ENCODE data around the gene ATG4D.
A peak's percentile ranks its signal among the peaks of the same experiment; 100 is the strongest.
"Not testable (repeated sequence)": the region's sequence is repeated elsewhere in the genome, so short reads cannot be mapped to it uniquely, and the experiment has no call there.

ATG4D gene

GRCh38 chr19:10520652-10521318 lies 22.9 kb upstream of the ATG4D start:
- no peak for DNase-seq

GRCh38 chr19:10521461-10522171 lies 22.1 kb upstream of the ATG4D start:
- no peak for DNase-seq

- DNase-seq, result no peak
These were observed 20.5 kb upstream of the ATG4D start for GRCh38 chr19:10523135-10523636.

GRCh38 chr19:10525636-10526035 lies 18.1 kb upstream of the ATG4D start:
- DNase-seq, result no peak

DNA sequence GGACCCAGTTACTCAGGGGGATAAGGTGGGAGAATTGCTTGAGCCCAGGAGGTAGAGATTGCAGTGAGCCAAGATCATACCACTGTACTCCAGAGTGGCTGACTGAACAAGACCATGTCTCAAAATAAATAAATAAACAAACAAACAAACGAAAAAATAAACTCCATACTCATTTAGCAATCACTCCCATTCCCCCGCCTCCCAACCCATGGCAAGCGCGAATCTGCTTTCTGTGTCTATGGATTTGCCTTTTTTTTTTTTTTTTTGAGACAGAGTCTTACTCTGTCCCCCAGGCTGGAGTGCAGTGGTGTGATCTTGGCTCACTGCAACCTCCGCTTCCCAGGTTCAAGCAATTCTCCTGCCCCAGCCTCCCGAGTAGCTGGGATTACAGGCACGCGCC lies 16.8 kb upstream of the ATG4D start:
- not testable (repeated sequence) for DNase-seq

DNA sequence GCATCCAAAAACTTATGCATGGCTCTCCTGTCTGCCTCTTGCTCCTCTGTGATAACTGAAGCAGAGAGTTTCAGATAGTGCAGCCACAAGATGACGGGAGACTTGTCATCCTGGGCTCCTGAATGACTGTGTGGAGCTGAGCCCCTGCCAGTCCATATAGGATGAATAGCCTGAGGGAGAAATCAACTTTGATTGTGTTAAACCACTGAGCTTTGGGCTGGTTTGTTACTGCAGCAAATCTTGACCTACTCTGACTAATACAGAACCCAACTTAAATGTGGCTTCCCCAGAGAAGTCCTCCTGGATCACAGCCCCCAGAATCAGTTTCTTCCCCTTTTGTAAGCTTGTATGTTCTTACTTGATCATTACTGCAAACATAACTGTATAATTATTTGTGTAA lies 11.2 kb upstream of the ATG4D start:
- DNase-seq, result no peak

GRCh38 chr19:10533646-10534386 lies 9.9 kb upstream of the ATG4D start:
- peak; percentile 88 for DNase-seq

- no peak for DNase-seq
These were observed 8.1 kb upstream of the ATG4D start for GRCh38 chr19:10535613-10536012.

DNA sequence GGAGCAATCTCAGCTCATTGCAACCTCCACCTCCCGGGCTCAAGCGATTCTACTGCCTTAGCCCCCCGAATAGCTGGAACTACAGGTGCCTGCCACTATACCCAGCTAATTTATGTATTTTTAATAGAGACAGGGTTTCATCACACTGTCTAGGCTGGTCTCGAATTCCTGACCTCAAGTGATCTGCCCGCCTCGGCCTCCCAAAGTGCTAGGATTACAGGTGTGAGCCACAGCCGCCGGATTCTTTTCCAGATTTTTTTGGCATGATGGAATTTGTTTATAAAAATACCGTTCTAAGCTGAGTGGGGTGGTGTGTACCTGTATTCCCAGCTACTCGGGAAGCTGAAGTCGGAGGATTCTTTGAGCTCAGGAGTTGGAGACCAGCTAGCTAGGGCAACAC lies 6.0 kb upstream of the ATG4D start:
- no peak for DNase-seq

DNA sequence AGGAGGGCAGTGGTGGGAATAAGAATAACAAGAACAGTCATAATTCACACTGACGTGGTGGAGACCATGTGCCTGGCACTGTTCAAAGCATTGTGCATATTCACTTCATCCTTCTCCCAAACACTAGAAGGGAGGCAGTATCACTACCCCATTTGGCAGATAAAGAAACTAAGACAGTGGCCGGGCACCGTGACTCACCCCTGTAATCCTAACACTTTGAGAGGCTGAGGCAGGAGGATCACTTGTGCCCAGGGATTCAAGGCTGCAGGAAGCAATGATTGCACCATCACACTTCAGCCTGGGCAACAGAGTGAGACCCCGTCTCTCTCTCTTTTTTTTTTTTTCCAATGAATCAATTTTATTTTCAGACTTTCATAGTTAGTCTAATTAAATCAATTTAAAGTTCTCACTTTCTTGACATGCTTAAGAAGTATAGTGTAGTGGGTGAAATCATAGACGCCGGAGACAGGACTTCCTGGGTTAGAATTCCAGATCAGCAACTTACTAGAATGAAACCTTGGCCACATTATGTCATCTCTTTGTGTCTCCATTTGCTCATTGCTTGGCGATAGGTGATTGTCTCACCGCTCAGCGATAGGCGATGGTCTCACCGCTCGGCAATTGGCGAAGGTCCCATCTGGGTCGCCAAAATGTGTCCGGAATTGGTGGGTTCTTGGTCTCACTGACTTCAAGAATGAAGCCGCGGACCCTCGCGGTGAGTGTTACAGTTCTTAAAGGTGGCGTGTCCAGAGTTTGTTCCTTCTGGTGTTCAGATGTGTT lies 5.3 kb upstream of the ATG4D start:
- no peak for DNase-seq

GRCh38 chr19:10539016-10539415 lies 4.7 kb upstream of the ATG4D start:
- DNase-seq, result not testable (repeated sequence)

DNA sequence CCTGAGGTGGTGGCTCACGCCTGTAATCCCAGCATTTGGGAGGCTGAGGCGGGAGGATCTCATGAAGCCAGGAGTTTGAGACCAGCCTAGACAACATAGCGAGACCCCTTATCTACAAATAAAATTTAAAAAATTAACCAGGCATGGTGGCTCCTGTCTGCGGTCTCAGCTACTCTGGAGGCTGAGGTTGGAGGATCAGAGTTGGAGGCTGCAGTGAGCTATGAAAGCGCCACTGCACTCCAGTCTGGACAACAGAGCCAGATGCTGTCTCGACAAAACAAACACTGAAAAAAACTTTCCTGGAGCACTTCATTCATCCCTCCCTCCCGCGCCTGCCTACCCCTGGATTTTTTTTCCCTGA lies 665 bp upstream of the ATG4D start:
- no peak for DNase-seq

DNA sequence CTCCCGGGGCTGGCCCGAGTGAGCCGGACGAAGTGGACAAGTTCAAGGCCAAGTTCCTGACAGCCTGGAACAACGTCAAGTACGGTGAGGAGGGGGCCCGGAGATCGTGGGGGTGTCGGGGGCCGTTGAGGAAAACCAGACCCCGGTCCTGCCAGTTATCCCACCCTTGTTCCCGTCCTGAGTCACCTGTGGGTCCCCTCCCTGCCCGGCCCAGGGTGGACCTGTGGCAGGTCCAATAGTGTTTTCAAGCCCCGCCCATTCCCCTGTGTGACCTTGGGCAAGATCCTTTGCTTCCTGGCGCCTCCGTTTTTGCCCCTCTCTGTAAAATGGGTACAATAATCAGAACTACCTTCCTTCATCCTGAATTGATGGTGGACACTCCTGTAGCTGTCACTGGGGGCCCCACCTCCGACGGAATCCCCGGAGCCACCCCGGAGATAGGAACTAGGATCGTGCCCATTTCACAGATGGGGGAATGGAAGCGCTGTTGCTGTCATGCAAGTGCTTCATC lies 593 bp downstream of the ATG4D start:
- no peak for DNase-seq

GRCh38 chr19:10544753-10545251 lies 1.1 kb downstream of the ATG4D start:
- no peak for DNase-seq

- DNase-seq, result no peak
These were observed 3.1 kb downstream of the ATG4D start for GRCh38 chr19:10546817-10547216.

GRCh38 chr19:10548746-10549276 lies 5.1 kb downstream of the ATG4D start:
- no peak for DNase-seq

DNA sequence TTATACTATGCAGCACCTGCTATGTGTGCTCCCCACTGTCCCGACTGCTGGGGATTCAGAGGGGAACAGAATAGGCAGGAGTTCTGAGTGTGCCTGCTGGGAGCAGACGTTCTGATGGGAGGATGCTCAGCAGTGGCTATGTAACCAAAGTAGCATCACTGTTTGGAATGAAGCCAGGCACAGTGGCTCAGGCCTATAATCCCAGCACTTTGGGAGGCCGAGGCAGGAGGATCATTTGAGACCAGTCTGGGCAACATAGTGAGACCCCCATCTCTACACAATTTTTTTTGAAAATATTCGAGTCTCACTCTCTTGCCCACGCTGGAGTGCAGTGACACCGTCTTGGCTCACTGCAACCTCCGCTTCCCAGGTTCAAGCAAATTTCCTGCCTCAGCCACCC lies 6.0 kb downstream of the ATG4D start:
- no peak for DNase-seq

- DNase-seq, result no peak
These were observed 6.6 kb downstream of the ATG4D start for GRCh38 chr19:10550336-10550735.

DNA sequence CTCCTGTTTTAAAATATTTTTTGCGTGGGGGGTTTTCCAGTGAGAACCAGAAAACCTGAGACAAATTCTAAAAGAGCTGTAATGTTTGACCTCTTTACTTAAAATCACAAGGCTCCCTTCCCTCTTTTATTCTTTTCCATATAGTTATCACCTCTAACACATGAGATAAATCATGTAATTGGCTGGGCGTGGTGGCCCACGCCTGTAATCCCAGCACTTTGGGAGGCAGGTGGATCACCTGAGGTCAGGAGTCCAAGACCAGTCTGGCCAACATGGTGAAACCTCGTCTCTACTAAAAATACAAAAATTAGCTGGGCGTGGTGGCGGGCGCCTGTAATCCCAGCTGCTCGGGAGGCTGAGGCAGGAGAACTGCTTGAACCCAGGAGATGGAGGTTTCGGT lies 7.3 kb downstream of the ATG4D start:
- not testable (repeated sequence) for DNase-seq

DNA sequence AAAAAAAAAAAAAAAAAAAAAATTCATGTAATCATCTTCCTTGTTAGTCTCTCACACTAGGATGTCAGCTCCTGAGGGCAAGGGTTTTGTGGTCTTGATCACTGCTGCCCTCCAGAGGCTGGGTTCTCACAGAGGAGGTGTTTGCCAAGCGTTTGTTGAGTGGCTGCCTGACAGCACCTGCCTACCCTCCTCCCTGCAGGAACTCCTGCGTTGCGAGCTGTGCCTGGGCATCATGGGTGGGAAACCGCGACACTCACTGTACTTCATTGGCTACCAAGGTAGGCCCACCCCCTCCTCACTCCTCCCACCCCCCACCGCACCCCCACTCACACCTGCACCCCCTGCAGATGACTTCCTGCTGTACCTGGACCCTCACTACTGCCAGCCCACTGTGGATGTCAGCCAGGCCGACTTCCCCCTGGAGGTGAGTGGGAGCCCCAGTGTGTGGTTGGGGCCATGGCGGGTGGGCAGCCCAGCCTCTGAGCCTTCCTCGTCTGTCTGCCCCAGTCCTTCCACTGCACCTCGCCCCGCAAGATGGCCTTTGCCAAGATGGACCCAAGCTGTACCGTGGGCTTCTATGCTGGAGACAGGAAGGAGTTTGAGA lies 8.1 kb downstream of the ATG4D start:
- DNase-seq, result peak; percentile 17

DNA sequence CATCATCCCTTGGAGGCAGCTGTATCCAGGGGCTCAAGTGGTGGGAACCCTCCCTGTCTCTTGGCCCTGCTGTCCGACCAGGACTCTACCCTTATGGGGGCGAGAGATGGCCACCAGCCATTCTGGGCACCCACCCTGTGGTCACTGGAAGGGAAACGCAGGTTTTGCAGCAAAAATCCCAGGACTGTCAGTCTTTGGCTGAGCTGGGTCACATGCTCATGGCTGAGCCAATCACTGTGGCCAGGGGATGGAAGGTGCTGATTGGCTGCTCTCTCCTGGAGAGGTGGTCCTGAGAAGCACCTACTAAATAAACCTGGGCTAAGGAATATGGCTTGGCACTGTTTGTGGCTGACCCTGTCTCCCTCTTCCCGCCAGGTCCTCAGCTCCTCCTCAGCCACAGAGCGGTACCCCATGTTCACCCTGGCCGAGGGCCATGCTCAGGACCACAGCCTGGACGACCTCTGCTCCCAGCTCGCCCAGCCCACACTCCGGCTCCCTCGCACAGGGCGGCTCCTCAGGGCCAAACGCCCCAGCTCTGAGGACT lies 8.9 kb downstream of the ATG4D start:
- peak; percentile 13 for DNase-seq
